Adrenal gland (tissue), 5 donors: ENCODE results near the gene BMP8B.
"Not testable (repeated sequence)": the region's sequence is repeated elsewhere in the genome, so short reads cannot be mapped to it uniquely, and the experiment has no call there.

Experiments used
- POLR2A ChIP-seq, 2 donors: fragments of 450-650 bp; IDR thresholded peaks; one replicate each; pipeline ENCODE4 v1.6.1; 2017; ENCODE audit warnings: antibody characterized with exemption in 2 of 2, mild to moderate bottlenecking in 2 of 2, moderate library complexity in 1 of 2
- TF ChIP-seq, protein P1 (sequence below), 6 experiments: fragments of 450-650 bp in 4 of 6; fragments of 200-600 bp in 2 of 6; sonication (generic) in 1 of 6; IDR thresholded peaks; 1 replicate in 5 of 6; 2 replicates in 1 of 6; pipeline versions ENCODE4 v1.5.1 to v1.8.0; 2016 to 2021; ENCODE audit warnings: antibody characterized with exemption in 6 of 6, mild to moderate bottlenecking in 2 of 6, moderate library complexity in 1 of 6
- donor health status: DM: no; HTN: no; CAD: no.

DNA sequence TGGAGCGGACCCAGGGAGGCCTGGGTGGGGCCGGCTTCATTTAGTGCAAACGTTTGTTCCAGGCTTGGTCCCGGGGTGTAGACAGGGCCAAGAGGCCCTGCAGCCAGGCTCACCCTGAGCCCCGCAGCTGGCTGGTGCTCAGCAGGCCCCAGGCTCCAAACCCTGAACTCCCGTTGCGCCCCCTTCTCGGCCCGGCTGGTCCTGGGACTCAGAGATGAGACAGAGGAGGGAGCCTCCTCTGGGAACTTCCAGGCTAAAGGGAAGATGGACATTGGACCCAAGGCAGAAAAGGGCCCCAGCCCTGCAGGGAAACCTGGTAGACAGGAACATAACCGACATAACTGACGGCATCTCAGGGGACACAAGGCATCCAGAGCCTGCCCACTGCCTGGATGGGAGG, 13.5 kb downstream of the BMP8B start:
- TF ChIP-seq, protein P1, sequence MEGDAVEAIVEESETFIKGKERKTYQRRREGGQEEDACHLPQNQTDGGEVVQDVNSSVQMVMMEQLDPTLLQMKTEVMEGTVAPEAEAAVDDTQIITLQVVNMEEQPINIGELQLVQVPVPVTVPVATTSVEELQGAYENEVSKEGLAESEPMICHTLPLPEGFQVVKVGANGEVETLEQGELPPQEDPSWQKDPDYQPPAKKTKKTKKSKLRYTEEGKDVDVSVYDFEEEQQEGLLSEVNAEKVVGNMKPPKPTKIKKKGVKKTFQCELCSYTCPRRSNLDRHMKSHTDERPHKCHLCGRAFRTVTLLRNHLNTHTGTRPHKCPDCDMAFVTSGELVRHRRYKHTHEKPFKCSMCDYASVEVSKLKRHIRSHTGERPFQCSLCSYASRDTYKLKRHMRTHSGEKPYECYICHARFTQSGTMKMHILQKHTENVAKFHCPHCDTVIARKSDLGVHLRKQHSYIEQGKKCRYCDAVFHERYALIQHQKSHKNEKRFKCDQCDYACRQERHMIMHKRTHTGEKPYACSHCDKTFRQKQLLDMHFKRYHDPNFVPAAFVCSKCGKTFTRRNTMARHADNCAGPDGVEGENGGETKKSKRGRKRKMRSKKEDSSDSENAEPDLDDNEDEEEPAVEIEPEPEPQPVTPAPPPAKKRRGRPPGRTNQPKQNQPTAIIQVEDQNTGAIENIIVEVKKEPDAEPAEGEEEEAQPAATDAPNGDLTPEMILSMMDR (IDR thresholded peaks at IDR 0.05), result not testable (repeated sequence)
- TF ChIP-seq POLR2A (IDR thresholded peaks at IDR 0.05), result not testable (repeated sequence)
